HG02884 (cell line): Measurements from ENCODE around the gene TGFBI.

Experiments used
- ATAC-seq: cut with Tn5 transposase; IDR thresholded peaks from one replicate; pipeline ENCODE4 v1.9.1; 2021; ENCODE audit warnings: mild to moderate bottlenecking, moderate library complexity; ENCODE audit not compliant: unreplicated experiment

The TGFBI gene

GRCh38 chr5:136023958-136024541, 4.7 kb upstream of the TGFBI start:
- no peak for ATAC-seq

GRCh38 chr5:136025900-136026299, 2.9 kb upstream of the TGFBI start:
- no peak for ATAC-seq

- no peak for ATAC-seq
Observed at GRCh38 chr5:136026636-136027035, 2.2 kb upstream of the TGFBI start.

GRCh38 chr5:136027311-136027710, 1.5 kb upstream of the TGFBI start:
- ATAC-seq, result no peak

GRCh38 chr5:136028090-136028489, 698 bp upstream of the TGFBI start:
- ATAC-seq, result no peak

- no peak for ATAC-seq
Observed at GRCh38 chr5:136030252-136030651, 1.5 kb downstream of the TGFBI start.

- ATAC-seq, result no peak
Observed at GRCh38 chr5:136030956-136031611, 2.3 kb downstream of the TGFBI start.

- ATAC-seq, result no peak
Observed at GRCh38 chr5:136031711-136032110, 2.9 kb downstream of the TGFBI start.

- no peak for ATAC-seq
Observed at GRCh38 chr5:136032564-136032963, 3.8 kb downstream of the TGFBI start.

- no peak for ATAC-seq
Observed at GRCh38 chr5:136033234-136033633, 4.4 kb downstream of the TGFBI start.

GRCh38 chr5:136033848-136034247, 5.1 kb downstream of the TGFBI start:
- no peak for ATAC-seq

GRCh38 chr5:136034492-136034891, 5.7 kb downstream of the TGFBI start:
- no peak for ATAC-seq

GRCh38 chr5:136034984-136035383, 6.2 kb downstream of the TGFBI start:
- ATAC-seq, result no peak

GRCh38 chr5:136035837-136036236, 7.0 kb downstream of the TGFBI start:
- ATAC-seq, result no peak

- ATAC-seq, result no peak
Observed at GRCh38 chr5:136036293-136036911, 7.6 kb downstream of the TGFBI start.

- ATAC-seq, result peak; percentile 70
Observed at GRCh38 chr5:136037001-136037705, 8.4 kb downstream of the TGFBI start.

GRCh38 chr5:136038635-136039034, 9.8 kb downstream of the TGFBI start:
- ATAC-seq, result no peak

GRCh38 chr5:136039202-136039601, 10.4 kb downstream of the TGFBI start:
- no peak for ATAC-seq

GRCh38 chr5:136040746-136041415, 12.1 kb downstream of the TGFBI start:
- ATAC-seq, result no peak

GRCh38 chr5:136042156-136042555, 13.4 kb downstream of the TGFBI start:
- no peak for ATAC-seq

GRCh38 chr5:136042665-136043121, 13.9 kb downstream of the TGFBI start:
- ATAC-seq, result no peak
